ENCODE data around the gene LGMN.
"Not testable (repeated sequence)": the region's sequence is repeated elsewhere in the genome, so short reads cannot be mapped to it uniquely, and the experiment has no call there.

LGMN gene

DNA sequence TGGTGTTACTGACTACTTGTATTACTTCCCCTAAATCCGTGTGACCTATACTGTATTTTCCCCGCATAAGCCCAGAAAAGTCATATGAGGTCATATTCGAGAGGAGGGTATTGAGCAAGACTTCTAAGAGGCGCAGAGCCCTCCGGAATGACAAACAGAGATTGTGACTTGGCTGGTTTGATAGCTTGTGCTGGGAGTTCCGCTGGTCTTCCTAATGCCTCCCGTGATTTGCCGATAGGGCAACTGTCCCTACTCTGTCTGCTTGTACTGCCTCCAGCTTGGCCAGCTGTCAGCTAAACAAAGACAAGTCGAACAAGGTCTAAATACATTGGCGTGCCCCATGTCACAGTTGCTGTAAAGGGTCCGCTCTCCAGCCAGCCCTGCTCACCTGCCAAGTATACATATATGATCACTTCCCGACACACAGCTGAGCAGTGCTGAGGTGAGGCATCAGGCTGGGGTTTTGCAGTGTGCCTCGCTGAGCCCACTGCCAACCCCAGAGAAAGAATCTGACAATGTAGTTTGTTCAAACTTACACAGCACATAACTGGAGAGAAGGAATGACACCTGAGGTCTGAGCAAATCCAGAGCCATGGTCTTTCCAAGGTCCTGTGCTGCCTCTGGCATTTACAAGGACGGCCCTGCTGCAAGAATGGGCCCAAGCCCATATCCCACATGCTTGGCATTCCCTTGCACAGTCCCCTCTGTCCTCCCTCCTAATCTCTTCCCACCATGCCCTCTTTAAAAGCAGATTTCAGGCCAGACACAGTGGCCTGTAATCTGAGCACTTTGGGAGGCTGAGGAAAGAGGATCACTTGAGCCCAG is 23.7 kb downstream of the LGMN start:
- no peak for DNase-seq

DNA sequence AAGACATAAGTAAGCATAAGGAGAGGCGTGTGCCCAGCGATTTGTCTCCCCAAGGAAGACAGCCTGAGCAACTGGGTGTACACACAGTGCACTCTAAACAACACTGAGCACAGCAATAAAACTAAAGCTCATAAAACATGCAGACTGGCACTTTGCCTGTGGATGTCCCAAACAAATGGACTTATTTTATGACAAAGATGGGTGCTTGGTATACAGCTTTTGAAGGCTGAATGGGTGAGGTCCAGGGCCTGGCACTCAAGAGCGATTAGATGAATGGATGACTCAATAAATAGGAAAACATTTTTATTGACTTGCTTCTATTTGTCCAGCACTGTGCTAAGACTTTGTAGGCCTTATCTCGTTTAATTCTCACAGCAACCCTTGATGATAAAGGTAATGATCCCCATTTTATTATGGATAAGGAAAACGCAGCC is 28.5 kb downstream of the LGMN start:
- DNase-seq, result no peak

DNA sequence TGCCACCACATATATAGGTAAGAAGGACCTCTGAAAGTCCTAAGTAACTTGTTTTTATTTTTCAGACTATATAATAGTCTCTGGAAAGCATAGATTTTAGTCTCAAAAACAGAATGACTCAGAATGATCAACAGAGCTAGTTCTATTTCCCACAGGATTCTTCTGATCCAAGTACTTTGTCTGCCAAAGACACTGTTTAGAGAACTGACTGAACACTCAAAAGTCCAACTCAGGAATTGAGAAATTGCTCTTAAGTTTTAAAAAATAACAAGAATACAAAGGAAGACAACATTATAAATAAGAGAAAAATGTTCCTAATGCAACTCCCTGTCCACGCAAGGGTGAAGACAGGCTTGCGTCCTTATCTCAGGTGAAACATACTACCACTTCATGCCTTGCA is 29.0 kb downstream of the LGMN start:
- no peak for DNase-seq

DNA sequence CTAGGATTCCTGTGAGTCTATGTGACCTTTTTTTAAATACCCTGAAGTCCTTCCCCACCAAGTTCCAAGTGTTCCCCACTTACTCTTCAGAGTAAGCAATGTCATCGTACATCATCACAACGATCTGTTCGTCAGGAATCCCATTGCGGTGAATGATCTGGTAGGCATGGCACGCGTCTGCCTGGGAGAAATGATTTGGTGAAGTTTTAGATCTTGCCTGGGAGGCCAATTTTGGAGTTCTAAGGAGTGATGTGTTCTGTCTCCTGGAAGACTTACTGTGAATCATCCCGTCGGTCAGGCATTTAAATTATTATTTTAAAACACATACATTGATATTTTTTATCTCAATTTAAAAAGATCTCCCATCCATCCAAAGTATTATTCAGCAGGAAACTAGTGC is 29.8 kb downstream of the LGMN start:
- DNase-seq, result no peak

DNA sequence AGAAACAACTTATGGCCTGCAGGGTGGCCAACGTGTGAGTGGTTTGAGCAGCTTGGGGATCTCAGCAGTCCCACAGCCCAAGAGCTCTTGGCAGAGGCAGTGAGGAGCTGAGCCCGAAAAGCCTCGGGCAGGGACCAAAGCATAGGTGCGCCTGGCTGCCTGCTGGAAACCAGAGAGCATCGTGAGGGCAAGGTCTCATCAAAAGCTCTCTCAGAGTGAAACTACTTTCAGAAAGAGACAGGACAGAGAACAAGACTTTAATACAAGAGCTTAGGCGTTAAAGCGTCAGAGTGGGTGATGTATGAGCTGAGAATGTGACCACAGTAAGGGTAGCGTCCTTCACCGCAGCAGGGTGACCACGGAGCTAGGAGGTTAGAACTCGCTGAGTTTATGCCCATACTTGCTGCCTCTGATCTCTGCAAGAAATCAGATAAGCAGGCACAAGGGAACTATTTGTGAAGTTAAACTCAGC is 30.8 kb downstream of the LGMN start:
- DNase-seq, result no peak

DNA sequence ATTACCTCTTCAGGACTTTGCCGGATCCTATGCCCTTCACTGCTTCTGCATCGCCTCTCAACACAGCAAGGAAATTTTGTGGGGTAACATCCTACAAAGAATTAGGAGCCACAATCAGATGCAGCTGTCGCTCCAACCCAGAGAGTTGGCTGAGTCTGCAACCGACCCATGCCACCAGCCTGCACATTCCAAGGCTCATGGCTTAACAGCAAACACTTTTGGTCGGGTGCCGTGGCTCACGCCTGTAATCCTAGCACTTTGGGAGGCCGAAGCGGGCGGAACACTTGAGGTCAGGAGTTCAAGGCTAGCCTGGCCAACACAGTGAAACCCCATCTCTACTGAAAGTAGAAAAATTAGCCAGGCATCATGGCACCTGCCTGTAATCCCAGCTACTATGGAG is 32.3 kb downstream of the LGMN start:
- no peak for DNase-seq

DNA sequence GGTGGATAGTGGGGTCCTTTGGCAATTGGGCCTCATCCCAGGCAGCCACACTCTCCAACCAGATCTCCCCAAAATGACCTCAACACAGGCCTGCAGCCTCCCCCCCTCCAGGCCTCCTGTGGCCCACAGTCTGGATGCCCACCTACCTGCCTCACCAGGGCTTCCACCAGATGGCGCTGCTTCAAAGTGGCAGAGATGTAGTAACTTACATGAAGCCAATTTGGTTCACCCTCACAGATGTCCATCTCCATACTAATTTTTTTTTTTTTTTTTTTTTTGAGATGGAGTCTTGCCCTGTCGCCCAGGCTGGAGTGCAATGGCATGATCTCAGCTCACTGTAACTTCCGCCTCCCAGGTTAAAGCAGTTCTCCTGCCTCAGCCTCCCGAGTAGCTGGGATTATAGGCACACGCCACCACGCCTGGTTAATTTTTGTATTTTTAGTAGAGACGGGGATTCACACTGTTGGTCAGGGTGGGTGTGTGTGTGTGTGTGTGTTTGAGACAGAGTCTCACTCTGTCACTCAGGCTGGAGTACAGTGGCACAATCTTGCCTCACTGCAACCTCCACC is 33.6 kb downstream of the LGMN start:
- DNase-seq, result not testable (repeated sequence)

DNA sequence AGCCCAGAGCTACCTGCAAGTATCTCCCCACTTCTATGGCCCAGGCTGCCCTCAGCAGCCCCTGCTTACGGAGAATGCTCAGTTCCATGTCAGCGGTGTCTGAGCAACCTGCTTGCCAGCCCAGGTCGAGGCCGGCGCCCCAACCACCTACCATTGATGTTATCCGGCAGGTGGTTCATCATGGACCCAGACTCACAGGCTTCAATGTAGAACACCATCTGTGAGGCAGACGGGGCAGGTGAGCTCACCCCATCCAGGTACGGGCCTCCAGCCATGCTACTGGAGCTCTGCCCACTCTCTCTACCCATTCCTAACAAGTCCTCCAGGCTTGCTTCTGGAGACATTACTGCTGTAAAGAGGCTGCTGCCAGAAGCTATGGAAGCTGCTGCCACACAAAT is 35.8 kb downstream of the LGMN start:
- no peak for DNase-seq

DNA sequence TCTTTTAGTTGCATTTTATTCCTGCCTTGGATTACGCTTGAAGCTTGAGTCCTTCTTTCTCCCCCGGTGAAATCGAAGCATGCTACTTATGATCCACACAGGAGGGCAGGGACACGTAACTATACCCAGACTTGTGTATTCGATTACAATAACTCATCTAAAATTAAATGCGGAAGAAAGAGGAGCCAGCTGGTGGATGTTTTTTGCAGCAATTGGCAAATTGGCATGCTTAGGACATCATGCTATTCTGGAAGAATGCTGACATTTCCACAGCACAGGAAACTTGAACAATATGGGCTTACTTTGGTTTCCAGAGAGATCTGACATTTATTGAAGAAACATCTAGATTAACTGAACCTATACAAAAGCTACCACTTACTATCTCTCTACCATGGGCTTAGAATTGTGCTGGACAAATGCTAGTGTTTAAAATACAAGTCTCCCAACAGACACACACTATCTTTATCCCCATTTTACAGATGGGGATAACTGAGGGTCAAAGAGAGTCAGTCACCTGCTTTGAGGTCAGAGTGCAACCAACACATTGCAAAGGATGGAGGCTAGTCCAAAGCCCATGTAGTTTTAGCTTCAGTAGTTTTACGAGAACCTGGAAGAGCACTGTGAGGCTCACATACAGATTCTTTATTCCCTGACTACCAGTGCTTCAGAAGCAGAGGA is 36.3 kb downstream of the LGMN start:
- no peak for DNase-seq

DNA sequence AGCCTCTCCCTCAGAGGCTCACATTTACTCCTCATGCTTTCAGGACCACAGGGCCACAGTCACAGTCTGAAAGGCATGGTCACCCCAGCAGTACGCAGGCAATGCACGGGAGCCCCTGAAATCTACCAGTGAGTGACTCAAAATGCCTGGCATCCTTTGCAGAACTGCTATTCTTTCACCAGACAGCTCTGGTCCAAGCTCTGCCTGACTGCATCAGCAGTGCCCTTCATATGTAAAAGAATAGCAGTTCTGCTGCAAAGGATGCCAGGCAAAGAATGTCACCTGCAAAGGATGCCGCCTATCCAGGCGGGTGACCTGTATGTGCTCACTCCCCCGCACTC is 38.5 kb downstream of the LGMN start:
- DNase-seq, result no peak

DNA sequence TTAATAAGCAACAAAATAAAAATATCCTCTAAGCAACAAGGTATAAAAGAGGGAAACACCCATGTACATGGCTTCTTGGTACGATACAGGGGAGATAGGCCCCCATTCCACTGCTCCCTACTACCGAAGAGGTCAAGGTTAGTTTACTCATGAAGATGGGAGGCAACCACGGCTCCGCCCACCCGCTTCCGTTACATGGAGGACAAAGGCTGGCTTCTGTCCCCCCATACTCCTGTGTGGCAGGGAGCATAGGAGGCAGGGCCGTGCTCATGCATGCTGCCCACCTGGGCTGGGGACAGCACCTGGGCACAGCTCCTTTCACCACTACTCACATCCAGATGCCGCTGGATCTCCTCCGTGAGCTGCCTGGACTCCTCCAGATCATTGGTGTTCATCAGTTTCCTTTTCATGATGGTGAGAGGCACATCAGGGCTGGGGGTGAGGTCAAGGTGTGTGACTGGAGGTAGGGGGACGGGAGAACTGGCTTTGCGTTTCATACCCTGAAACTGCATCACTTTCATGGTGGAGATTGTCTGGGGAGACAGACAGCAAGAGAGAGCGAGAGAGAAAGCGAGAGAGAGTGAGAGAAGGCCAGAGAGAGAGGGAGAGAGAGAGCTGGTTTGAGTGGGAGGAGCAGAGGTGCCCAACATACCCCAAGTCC is 39.0 kb downstream of the LGMN start:
- no peak for DNase-seq

DNA sequence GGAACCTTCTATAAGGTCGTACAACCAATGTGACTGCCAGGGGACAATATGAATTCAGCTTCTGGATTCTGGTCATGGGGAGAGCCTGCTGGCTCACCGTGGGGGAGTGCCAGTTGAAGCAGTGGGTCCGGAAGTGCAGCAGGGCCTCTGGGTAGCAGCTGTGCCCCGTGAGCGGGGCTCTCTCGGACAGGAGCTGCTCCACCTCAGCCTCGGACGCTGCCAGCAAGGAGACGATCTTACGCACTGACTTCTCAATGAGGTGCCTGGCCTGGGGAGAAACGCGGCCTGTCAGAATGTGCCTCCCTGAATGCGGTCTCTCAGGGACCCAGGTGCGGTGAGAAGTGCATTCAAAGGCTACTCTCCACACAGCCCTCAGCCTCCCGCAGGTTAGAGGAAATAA is 42.0 kb downstream of the LGMN start:
- no peak for DNase-seq

DNA sequence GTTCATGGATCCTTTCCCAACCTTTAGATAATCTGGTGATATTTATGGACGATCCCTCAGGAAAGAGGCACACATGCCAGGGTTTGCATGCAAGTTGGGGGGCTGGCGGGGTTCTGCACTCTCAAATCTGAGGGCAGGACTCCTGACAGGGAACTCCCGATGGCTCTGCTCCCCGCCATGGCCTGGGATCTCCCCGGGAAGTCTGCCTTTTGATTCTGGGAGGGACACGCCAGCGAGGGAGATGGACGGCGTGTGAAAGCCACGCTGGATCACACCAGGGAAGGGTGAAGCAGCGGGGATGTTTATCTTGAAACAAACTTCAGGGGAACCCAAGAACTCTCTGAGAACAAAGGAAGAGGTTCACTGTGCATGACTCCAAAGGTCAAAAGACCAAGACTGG is 43.6 kb downstream of the LGMN start:
- no peak for DNase-seq

DNA sequence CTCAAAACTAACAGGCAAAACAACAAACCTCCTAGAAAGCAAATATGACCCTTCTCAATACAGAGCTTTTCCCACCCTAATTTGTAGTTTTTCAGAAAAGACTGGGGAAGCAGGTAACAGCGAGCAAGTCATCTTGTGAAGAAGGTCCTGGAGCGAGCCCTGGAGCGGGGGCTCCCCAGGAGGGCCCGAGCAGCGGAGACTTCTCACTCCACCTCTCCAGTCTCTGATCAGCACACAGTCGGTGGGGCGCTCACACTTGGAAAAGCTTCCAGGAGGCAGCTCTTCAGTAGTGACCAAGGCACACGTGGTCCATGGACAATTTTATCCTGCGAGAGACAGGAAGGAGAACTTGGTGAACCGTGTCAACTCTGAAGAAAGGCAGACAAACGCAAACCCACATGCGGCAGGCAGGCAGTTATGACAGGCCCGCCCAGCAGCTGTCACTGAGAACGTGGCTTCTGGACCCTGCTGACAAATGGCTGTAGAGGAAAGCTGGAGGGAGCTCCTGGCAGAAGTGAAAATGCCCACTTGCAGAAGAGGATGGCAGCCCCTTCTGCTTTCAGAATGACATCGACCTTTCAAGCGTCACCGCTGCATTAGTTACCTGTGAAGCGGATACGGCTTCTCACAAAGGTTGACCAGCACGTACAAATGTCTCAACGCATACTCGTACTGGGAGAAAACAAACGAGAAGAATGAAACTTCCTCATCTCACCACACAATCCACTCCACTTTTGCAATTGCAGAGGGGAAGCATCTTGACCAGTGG is 44.2 kb downstream of the LGMN start:
- DNase-seq, result no peak

DNA sequence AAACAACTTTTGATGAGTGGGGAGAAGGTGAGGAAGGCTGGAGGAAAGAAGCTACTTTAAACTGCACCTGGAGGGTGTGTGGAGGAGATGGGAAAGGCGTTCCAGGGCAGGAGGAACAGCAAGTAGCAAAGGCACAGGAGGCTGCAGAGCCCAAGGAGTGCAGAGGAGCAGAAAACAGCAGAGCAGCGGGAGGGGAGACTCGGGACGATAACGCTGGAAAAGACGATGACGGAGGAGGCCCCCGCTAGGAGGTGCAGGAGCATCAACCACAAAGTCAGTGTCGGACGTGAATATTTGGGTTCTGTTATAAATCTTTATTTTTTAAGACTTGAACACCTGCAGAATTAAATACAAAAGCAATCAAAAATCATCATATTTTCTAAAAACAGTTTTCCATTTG is 44.9 kb downstream of the LGMN start:
- DNase-seq, result no peak

DNA sequence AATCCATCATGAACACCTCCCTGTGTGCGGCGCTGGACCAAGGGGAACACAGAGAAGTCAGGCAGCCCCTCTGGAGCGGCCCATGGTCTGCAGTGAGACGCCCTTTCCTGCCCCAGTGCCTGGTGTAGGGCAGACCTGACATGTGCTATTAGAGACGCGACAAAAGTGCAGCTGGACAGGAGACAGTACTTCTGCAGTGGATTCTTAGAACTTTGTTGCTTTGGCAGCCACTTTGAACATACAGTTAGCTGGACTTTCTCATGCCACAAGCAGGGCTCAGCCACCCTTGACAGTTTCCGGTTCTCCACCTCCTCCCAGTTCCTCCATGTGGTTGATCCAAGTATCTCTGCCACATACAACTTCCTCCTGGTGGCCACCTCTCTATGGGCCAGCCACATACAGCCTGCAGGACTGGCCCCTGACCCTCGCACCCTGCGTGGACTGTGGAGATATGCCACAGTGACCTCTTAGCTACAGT is 45.9 kb downstream of the LGMN start:
- no peak for DNase-seq

DNA sequence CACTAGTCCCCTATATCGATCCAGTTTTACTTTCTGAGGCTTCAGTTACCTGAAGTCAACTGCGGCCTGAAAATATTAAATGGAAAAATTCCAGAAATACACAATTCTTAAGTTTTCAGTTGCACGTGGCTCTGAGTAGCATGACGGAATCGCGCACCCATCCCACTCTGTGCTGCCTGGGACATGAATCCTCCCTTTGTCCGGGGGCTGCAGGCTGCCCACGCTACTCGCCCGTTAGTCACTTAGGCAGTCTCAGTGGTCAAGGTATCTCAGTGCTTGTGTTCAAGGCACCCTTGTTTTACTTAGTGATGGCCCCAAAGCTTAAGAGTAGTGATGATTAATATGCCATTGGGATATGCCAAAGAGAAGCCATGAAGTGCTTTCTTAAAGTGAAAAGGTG is 46.6 kb downstream of the LGMN start:
- DNase-seq, result no peak

DNA sequence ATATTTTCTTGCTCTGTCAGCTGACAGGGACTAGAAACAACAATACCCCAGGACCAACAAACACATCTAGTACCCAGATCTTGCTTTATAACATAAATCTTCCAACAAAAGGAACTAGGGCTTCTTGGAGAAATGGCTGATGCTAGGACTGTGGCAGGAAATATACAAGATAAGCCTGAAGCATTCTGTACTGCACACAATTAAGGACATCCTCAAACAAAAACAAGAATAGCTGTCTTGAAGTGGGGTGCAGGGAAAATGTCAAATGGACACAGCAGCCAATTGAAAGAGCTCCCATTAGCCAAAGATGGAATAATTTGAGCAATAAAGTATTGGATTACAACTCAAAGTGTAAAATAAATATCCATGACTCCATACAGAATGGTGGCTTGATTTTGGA is 50.0 kb downstream of the LGMN start:
- no peak for DNase-seq

DNA sequence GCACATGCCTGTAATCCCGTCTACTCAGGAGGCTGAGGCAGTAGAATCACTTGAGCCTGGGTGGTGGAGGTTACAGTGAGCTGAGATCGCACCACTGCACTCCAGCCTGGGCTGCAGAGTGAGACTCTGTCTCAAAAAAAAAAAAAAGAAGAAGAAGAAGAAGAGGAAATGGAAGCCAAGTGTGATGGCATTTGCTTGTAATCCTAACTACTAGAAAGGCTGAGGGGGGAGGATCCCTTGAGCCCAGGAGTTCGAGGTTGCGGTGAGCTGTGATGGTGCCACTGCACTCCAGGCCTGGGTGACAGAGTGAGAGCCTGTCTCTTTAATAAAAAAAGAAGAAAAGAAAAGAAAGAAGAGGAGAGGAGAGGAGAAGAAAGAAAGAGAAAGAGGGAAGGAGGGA is 52.1 kb downstream of the LGMN start:
- DNase-seq, result no peak

DNA sequence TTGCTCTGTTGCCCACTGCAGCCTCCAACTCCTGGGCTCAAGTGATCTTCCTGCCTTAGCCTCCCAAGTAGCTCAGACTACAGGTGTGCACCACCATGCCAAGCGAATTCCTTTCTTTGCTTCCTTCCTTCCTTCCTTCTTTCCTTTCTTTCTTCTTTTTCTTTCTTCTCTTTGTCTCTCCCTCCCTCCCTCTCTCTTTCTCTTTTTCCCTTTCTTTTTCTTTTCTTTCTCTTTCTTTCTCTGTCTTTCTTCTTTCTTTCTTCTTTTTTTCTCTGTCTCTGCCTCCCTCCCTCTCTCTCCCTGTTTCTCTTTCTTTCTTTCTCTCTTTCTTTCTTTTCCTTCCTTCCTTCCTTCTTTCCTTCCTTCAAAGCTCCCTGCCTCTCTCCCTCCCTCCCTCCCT is 52.9 kb downstream of the LGMN start:
- DNase-seq, result no peak

DNA sequence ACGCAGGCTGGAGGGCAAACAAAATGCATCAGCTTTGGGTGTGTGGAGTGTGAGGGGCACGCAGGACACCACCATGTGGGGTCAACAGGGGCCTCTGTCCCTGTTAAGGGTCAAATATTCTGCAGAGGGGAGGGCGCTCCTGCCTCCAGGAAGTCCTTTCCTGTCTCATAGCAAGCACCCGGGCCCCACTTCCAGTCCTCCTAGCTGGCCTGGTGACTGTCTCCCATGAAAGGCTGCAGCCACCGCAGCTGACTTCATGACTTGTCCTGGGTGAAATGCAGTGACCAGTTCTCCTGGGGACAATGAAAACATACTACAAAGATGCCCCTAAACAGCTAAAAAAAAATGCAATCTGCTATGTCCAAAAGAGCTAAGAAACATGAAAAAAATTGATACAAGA is 53.6 kb downstream of the LGMN start:
- DNase-seq, result no peak

DNA sequence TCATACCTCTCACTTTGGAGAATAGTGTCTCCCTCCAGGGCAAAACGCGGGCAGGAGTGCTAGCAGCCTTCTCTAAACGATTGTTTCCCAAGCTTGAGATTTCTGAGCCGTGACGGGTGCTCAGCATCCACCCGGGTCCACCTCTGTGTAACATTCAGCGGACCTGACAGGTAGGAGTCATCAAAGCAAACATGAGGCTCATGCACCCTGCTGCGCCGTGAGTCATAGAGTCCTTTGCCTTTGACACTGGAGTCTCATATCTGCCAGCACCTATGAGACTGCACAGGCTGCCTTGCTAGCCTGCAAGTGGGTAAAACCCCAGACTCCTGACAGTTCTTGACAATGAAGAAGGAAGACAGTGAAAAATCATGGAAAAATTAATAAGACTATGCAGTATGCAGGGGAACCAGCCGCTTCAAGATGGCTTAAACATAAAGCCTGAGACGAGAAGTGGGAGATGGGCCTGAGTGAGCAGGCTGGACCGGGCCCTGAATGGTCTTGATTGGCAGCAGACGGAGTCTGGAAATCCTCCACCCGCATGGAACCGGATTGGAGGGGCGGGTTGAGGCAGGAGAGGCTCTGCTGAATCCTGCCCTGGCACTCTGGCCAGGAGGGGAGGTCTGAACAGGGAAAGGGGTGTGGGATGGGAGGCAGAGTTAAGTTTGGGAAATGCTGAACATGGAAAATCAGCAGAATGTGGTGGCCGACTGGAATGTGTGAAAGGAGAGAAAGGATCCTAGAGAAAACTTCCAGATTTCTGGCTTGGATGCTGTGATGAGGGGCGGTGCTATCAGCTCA is 54.2 kb downstream of the LGMN start:
- no peak for DNase-seq

All from cortex of kidney (tissue), 1 donor.